H1 (cell line): ENCODE measurements around the gene COA4. TPM values are rescaled to one million over a fixed set of nuclear protein-coding genes. Genes with fewer than 3 reads are reported as not detected.

Experiments used
- CTCF ChIA-PET: fragments of 300-600 bp; sonication (Branson Sonifier 250); formaldehyde crosslinking; loops from one replicate; lab custom pipeline; 2021; ENCODE audit not compliant: partially characterized antibody; lab: Charles Lee
- POLR2A ChIA-PET: fragments of 300-600 bp; sonication (Branson Sonifier 250); formaldehyde crosslinking; loops from one replicate; lab custom pipeline; 2021; ENCODE audit warnings: inconsistent platforms; ENCODE audit not compliant: partially characterized antibody; lab: Charles Lee
- DNase-seq, 2 experiments: peaks; one replicate each; pipeline versions ENCODE4 v3.0.0 to v3.0.0-alpha.2; 2010 to 2022; ENCODE audit warnings: low spot score in 2 of 2, low read depth in 1 of 2, mixed read lengths in 1 of 2
- FAIRE-seq: peaks from 2 replicates; lab custom pipeline; 2011; peaks lifted over from hg19 to GRCh38; lab: Jason Lieb, UNC
- H2AFZ ChIP-seq: 2 replicates; pipeline ENCODE4 v1.8.1; 2012; ENCODE audit warnings: low read length, inconsistent platforms
- H2AK5ac ChIP-seq: 2 replicates; pipeline ENCODE4 v1.6.1; 2013; ENCODE audit warnings: low read depth, low read length
- H2BK120ac ChIP-seq: replicated peaks from 2 replicates; pipeline ENCODE3; 2013; ENCODE audit warnings: low read depth, low read length, inconsistent platforms
- H2BK12ac ChIP-seq: 2 replicates; pipeline ENCODE4 v1.6.1; 2013; ENCODE audit warnings: low read depth, low read length
- H2BK15ac ChIP-seq: 2 replicates; pipeline ENCODE4 v1.6.1; 2013; ENCODE audit warnings: low read length
- H2BK20ac ChIP-seq: 2 replicates; pipeline ENCODE4 v1.6.1; 2013; ENCODE audit warnings: low read length
- H2BK5ac ChIP-seq: 2 replicates; pipeline ENCODE4 v1.6.1; 2013; ENCODE audit warnings: low read depth, low read length
- H3K14ac ChIP-seq: 2 replicates; pipeline ENCODE4 v1.6.1; 2013; ENCODE audit warnings: inconsistent platforms; ENCODE audit not compliant: insufficient read length
- H3K18ac ChIP-seq: 2 replicates; pipeline ENCODE4 v1.6.1; 2013; ENCODE audit warnings: low read length; ENCODE audit errors: extremely low read depth
- H3K23ac ChIP-seq: 2 replicates; pipeline ENCODE4 v1.6.1; 2013; ENCODE audit warnings: inconsistent platforms; ENCODE audit not compliant: insufficient read length
- H3K23me2 ChIP-seq: 2 replicates; pipeline ENCODE4 v1.6.1; 2013; ENCODE audit warnings: low read depth, low read length
- H3K27ac ChIP-seq: 2 replicates; pipeline ENCODE4 v1.6.1; 2011; ENCODE audit warnings: low read depth, low read length, inconsistent platforms
- H3K27me3 ChIP-seq, 4 experiments: replicated peaks in 1 of 4; 1 replicate in 1 of 4; 2 replicates in 3 of 4; pipeline versions ENCODE4 v1.6.1 to v1.8.1; 2011 to 2013; ENCODE audit warnings: low read length in 3 of 4, mild to moderate bottlenecking in 3 of 4, inconsistent platforms in 2 of 4, mixed read lengths in 2 of 4, moderate library complexity in 1 of 4; ENCODE audit not compliant: control insufficient read depth in 3 of 4, insufficient read depth in 3 of 4; ENCODE audit errors: extremely low read depth in 1 of 4
- H3K36me3 ChIP-seq, 4 experiments: 2 replicates each; pipeline versions ENCODE4 v1.6.1 to v1.8.1; 2011 to 2013; ENCODE audit warnings: mild to moderate bottlenecking in 4 of 4, low read length in 3 of 4, moderate library complexity in 2 of 4, control low read depth in 1 of 4, inconsistent platforms in 1 of 4; ENCODE audit not compliant: insufficient read depth in 4 of 4, control insufficient read depth in 2 of 4
- H3K4ac ChIP-seq: replicated peaks from 2 replicates; pipeline ENCODE3; 2013; ENCODE audit warnings: low read length, low read depth, mixed read lengths, inconsistent platforms; ENCODE audit not compliant: insufficient read length
- H3K4me1 ChIP-seq, 4 experiments: replicated peaks in 1 of 4; 1 replicate in 1 of 4; 2 replicates in 3 of 4; pipeline versions ENCODE4 v1.6.1 to v1.8.1; 2011 to 2013; ENCODE audit warnings: low read length in 3 of 4, inconsistent platforms in 2 of 4, mixed read lengths in 1 of 4; ENCODE audit not compliant: insufficient read depth in 4 of 4, control insufficient read depth in 3 of 4
- H3K4me2 ChIP-seq, 2 experiments: 2 replicates each; pipeline versions ENCODE4 v1.6.1 to v1.8.1; 2011 to 2013; ENCODE audit warnings: low read depth in 2 of 2, low read length in 2 of 2, control low read depth in 1 of 2, inconsistent platforms in 1 of 2, mild to moderate bottlenecking in 1 of 2; ENCODE audit not compliant: insufficient read depth in 1 of 2
- H3K4me3 ChIP-seq, 4 experiments: fragments of 200-600, 300-600 bp in 1 of 4; sonication (generic), shearing (Covaris generic), sonication (Bioruptor Twin) in 1 of 4; 2 replicates each; pipeline versions ENCODE4 v1.5.1 to v1.8.1; 2011 to 2016; ENCODE audit warnings: low read length in 4 of 4, low read depth in 3 of 4, control low read depth in 2 of 4, inconsistent platforms in 2 of 4, mild to moderate bottlenecking in 2 of 4, mixed read lengths in 1 of 4, moderate library complexity in 1 of 4; ENCODE audit not compliant: insufficient read depth in 2 of 4; ENCODE audit errors: extremely low read depth in 1 of 4
- H3K56ac ChIP-seq: replicated peaks from 2 replicates; pipeline ENCODE3; 2013; ENCODE audit warnings: low read depth, mild to moderate bottlenecking, mixed read lengths, low read length, inconsistent platforms; ENCODE audit not compliant: insufficient read length
- H3K79me1 ChIP-seq: 2 replicates; pipeline ENCODE4 v1.6.1; 2013; ENCODE audit warnings: low read depth, low read length, control low read depth
- H3K79me2 ChIP-seq, 2 experiments: 2 replicates each; pipeline versions ENCODE4 v1.6.1 to v1.8.1; 2012 to 2013; ENCODE audit warnings: low read length in 2 of 2, mild to moderate bottlenecking in 2 of 2, inconsistent platforms in 1 of 2; ENCODE audit not compliant: insufficient read depth in 2 of 2, control insufficient read depth in 1 of 2
- H3K9ac ChIP-seq, 4 experiments: replicated peaks in 1 of 4; 1 replicate in 1 of 4; 2 replicates in 3 of 4; pipeline versions ENCODE4 v1.6.1 to v1.8.1; 2011 to 2013; ENCODE audit warnings: low read depth in 3 of 4, low read length in 3 of 4, control low read depth in 2 of 4, mild to moderate bottlenecking in 2 of 4, moderate library complexity in 2 of 4, inconsistent platforms in 1 of 4; ENCODE audit errors: extremely low read depth in 1 of 4
- H3K9me3 ChIP-seq, 2 experiments: 2 replicates each; pipeline versions ENCODE4 v1.6.1 to v1.8.1; 2012 to 2013; ENCODE audit warnings: mild to moderate bottlenecking in 2 of 2, moderate library complexity in 2 of 2, control low read depth in 1 of 2, inconsistent platforms in 1 of 2, low read depth in 1 of 2, low read length in 1 of 2, mixed read lengths in 1 of 2; ENCODE audit not compliant: insufficient read depth in 2 of 2
- H4K20me1 ChIP-seq, 2 experiments: replicated peaks in 1 of 2; 2 replicates each; pipeline versions ENCODE3 to v1.8.1; 2011 to 2013; ENCODE audit warnings: inconsistent platforms in 2 of 2, low read length in 2 of 2, mild to moderate bottlenecking in 1 of 2; ENCODE audit not compliant: insufficient read depth in 2 of 2, control insufficient read depth in 1 of 2
- H4K5ac ChIP-seq: 2 replicates; pipeline ENCODE4 v1.6.1; 2013; ENCODE audit warnings: low read length, low read depth, mixed read lengths, inconsistent platforms; ENCODE audit not compliant: insufficient read length
- H4K8ac ChIP-seq: 2 replicates; pipeline ENCODE4 v1.8.0; 2013; ENCODE audit warnings: mild to moderate bottlenecking, moderate library complexity, low read length, inconsistent platforms; ENCODE audit not compliant: insufficient read depth; ENCODE audit errors: extremely low read depth
- H4K91ac ChIP-seq: replicated peaks from 2 replicates; pipeline ENCODE3; 2013; ENCODE audit warnings: low read length, mixed read lengths, inconsistent platforms; ENCODE audit not compliant: insufficient read length
- CBX8 ChIP-seq: fragments of 300-800, 300-1000 bp; sonication (generic); IDR thresholded peaks from 2 replicates; pipeline ENCODE4 v1.7.1; 2016; ENCODE audit warnings: low read depth, low read length, borderline replicate concordance
- KDM5A ChIP-seq: fragments of 200-600 bp; IDR thresholded peaks from 2 replicates; pipeline ENCODE4 v1.7.1; 2012; ENCODE audit warnings: mild to moderate bottlenecking, low read length, inconsistent platforms, mixed read lengths
- NRF1 ChIP-seq: IDR thresholded peaks from 2 replicates; pipeline ENCODE4 v1.6.1; 2011; ENCODE audit warnings: mild to moderate bottlenecking, low read depth, low read length, improper control_type of control experiment
- SUZ12 ChIP-seq: fragments of 200-600 bp; sonication (generic); IDR thresholded peaks from 2 replicates; pipeline ENCODE4 v1.6.1; 2012; ENCODE audit warnings: mild to moderate bottlenecking, inconsistent platforms, low read length, moderate library complexity, mixed read lengths
- WGBS, 2 experiments: shearing (Covaris generic) in 1 of 2; methylation state at CpG; one replicate each; pipeline versions ENCODE4 v1.1.6 to v1.1.7; 2013 to 2015; ENCODE audit warnings: low lambda C conversion rate in 2 of 2, mixed read lengths in 2 of 2, inconsistent platforms in 1 of 2, low coverage in 1 of 2, missing lambda C conversion rate in 1 of 2; ENCODE audit not compliant: insufficient replicate concordance in 2 of 2, insufficient coverage in 1 of 2, insufficient read length in 1 of 2; ENCODE audit errors: extremely low coverage in 1 of 2, missing lambda C conversion rate in 1 of 2; 5-methylcytosine and 5-hydroxymethylcytosine counted together
- polyA plus RNA-seq, 7 experiments: library from polyadenylated mRNA; depleted of rRNA in 3 of 7; stranded (reverse) in 5 of 7; unstranded in 2 of 7; fragments of >200 nt in 5 of 7; fragments of 200-250 nt in 2 of 7; gene quantifications; 1 replicate in 5 of 7; 2 replicates in 1 of 7; 4 replicates in 1 of 7; pipeline versions ENCODE4 v1.2.1 to v1.2.3, GENCODE V29; 2011 to 2013; ENCODE audit warnings: missing spikeins in 2 of 7, mixed read lengths in 2 of 7
- total RNA-seq: library from RNA; stranded (reverse); fragmentation: NEBNext Ultra II Directional; extraction: Animal tissue kit (Norgen Biotek cat#: 25700); gene quantifications from 2 replicates; pipeline ENCODE4 v1.2.1, GENCODE V29; 2021
- TF ChIP-seq, protein P1 (sequence below): IDR thresholded peaks from 2 replicates; pipeline ENCODE4 v1.6.1; 2011; ENCODE audit warnings: low read length, improper control_type of control experiment

Gene COA4
- total and polyA plus RNA-seq, 2 of the 8 experiments (the other 6 are each of a cell fraction or from before 2014, with no cell fraction given) = 177 to 380 TPM

- 92% methylated on average over 2 of the region's 2 CpGs; no CpG with 5 or more reads in 1 of the 2 experiments for WGBS, 2 experiments
- TF ChIP-seq, protein P1, sequence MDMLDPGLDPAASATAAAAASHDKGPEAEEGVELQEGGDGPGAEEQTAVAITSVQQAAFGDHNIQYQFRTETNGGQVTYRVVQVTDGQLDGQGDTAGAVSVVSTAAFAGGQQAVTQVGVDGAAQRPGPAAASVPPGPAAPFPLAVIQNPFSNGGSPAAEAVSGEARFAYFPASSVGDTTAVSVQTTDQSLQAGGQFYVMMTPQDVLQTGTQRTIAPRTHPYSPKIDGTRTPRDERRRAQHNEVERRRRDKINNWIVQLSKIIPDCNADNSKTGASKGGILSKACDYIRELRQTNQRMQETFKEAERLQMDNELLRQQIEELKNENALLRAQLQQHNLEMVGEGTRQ = no peak
- TF ChIP-seq KDM5A (no peak), NRF1 (no peak), CBX8 (no peak), SUZ12 (no peak)
Observed at GRCh38 chr11:73883856-73884255, 7.2 kb upstream of the COA4 start.

More at GRCh38 chr11:73883856-73884255, 7.2 kb upstream of the COA4 start:
- no peak overlapping the region for H3K9ac ChIP-seq
- no peaks in the 10 kb centered on the region for H3K79me2 ChIP-seq
- H3K4me2 ChIP-seq = no peak overlapping the region
- peaks cover 0 to under 1% (median 0%) of the 10 kb centered on the region in 4 experiments; a peak in 1 of 7 replicates for H3K4me1 ChIP-seq
- DNase-seq = no peak
- H3K36me3 ChIP-seq = peaks cover 0 to 11% (median 0%) of the 10 kb centered on the region in 4 experiments; a peak in 1 of 8 replicates
- H4K20me1 ChIP-seq = no peaks in the 10 kb centered on the region
- H3K14ac ChIP-seq = no peak overlapping the region
- H2AFZ ChIP-seq = no peak overlapping the region
- no peak overlapping the region for H3K18ac ChIP-seq
- H2BK12ac ChIP-seq = no peak overlapping the region
- H3K23ac ChIP-seq = no peak overlapping the region
- no peaks in the 10 kb centered on the region for H3K27me3 ChIP-seq
- no peak overlapping the region for H2BK15ac ChIP-seq
- H4K8ac ChIP-seq = no peak overlapping the region
- H3K4ac ChIP-seq = no peak overlapping the region
- no peak overlapping the region for H2BK120ac ChIP-seq
- H3K4me3 ChIP-seq = no peak overlapping the region
- FAIRE-seq = no peak
- no peak overlapping the region for H4K5ac ChIP-seq
- H3K56ac ChIP-seq = no peak overlapping the region
- H3K23me2 ChIP-seq = no peaks in the 10 kb centered on the region
- no peak overlapping the region for H2BK5ac ChIP-seq
- no peak overlapping the region for H4K91ac ChIP-seq
- H2BK20ac ChIP-seq = no peak overlapping the region
- ChIA-PET POLR2A (interaction anchor here (0.8 kb wide), 1 partner anchor 20 kb away, joined by 3 read pairs; no protein-coding TSS in a partner anchor), CTCF (no interaction called here)
- no peak overlapping the region for H2AK5ac ChIP-seq
- H3K9me3 ChIP-seq = no peaks in the 10 kb centered on the region
- H3K79me1 ChIP-seq = no peaks in the 10 kb centered on the region
- H3K27ac ChIP-seq = no peak overlapping the region
